ENCODE data around the gene ZMAT5. TPM values are rescaled to one million over a fixed set of nuclear protein-coding genes. Genes with fewer than 3 reads are reported as not detected.

Gene ZMAT5
- total RNA-seq, 2 donors from 2014 or later, result 11.9 to 14.3 TPM

- DNase-seq, result no peak
- no peaks in the 10 kb centered on the region for H3K9me3 ChIP-seq
- H3K4me1 ChIP-seq, result peaks cover 7% of the 10 kb centered on the region
- no peak overlapping the region for H3K4me3 ChIP-seq
- intact Hi-C loops (cut with DNase I), result no loop called here
- no peaks in the 10 kb centered on the region for H3K36me3 ChIP-seq
- H3K27me3 ChIP-seq, result no peaks in the 10 kb centered on the region
- no peak overlapping the region for H3K9ac ChIP-seq (ENCODE audit: low read depth in 2 of 2, low read length in 2 of 2)
- no peak for TF ChIP-seq CTCF (IDR thresholded peaks at IDR 0.05)
- H3K27ac ChIP-seq, result no peak overlapping the region
These were observed 35.6 kb downstream of the ZMAT5 start for GRCh38 chr22:29731058-29731850.

GRCh38 chr22:29729161-29729560 lies 37.6 kb downstream of the ZMAT5 start:
- no peak overlapping the region for H3K9ac ChIP-seq (ENCODE audit: low read depth in 2 of 2, low read length in 2 of 2)
- intact Hi-C loops (cut with DNase I), result no loop called here
- H3K4me3 ChIP-seq, result no peak overlapping the region
- no peaks in the 10 kb centered on the region for H3K36me3 ChIP-seq
- H3K9me3 ChIP-seq, result no peaks in the 10 kb centered on the region
- peaks cover 7% of the 10 kb centered on the region for H3K4me1 ChIP-seq
- no peak overlapping the region for H3K27ac ChIP-seq
- no peaks in the 10 kb centered on the region for H3K27me3 ChIP-seq
- no peak for DNase-seq
- TF ChIP-seq CTCF (IDR thresholded peaks at IDR 0.05), result no peak

- intact Hi-C loops (cut with DNase I), result no loop called here
- Histone ChIP-seq H3K4me1 (no peaks in the 10 kb centered on the region), H3K9me3 (no peaks in the 10 kb centered on the region), H3K36me3 (no peaks in the 10 kb centered on the region), H3K9ac (ENCODE audit: low read depth in 2 of 2, low read length in 2 of 2) (no peak overlapping the region), H3K27me3 (no peaks in the 10 kb centered on the region), H3K27ac (no peak overlapping the region), H3K4me3 (no peak overlapping the region)
- no peak for TF ChIP-seq CTCF (IDR thresholded peaks at IDR 0.05)
- peak; percentile 27 for DNase-seq
These were observed 39.7 kb downstream of the ZMAT5 start for GRCh38 chr22:29727131-29727523.

GRCh38 chr22:29726512-29727130 lies 40.2 kb downstream of the ZMAT5 start:
- Histone ChIP-seq H3K9me3 (no peaks in the 10 kb centered on the region), H3K4me1 (no peaks in the 10 kb centered on the region), H3K9ac (ENCODE audit: low read depth in 2 of 2, low read length in 2 of 2) (no peak overlapping the region), H3K27me3 (no peaks in the 10 kb centered on the region), H3K4me3 (no peak overlapping the region), H3K27ac (no peak overlapping the region), H3K36me3 (no peaks in the 10 kb centered on the region)
- intact Hi-C loops (cut with DNase I), result no loop called here
- TF ChIP-seq CTCF (IDR thresholded peaks at IDR 0.05), result no peak
- DNase-seq, result no peak

- no peak for DNase-seq
- intact Hi-C loops (cut with DNase I), result no loop called here
- Histone ChIP-seq H3K9me3 (no peaks in the 10 kb centered on the region), H3K4me1 (no peaks in the 10 kb centered on the region), H3K9ac (ENCODE audit: low read depth in 2 of 2, low read length in 2 of 2) (no peak overlapping the region), H3K4me3 (no peak overlapping the region), H3K27ac (no peak overlapping the region), H3K36me3 (no peaks in the 10 kb centered on the region), H3K27me3 (peaks cover 4% of the 10 kb centered on the region)
- TF ChIP-seq CTCF (IDR thresholded peaks at IDR 0.05), result no peak
These were observed 40.7 kb downstream of the ZMAT5 start for GRCh38 chr22:29726106-29726505.

All from colonic mucosa (tissue), 4 donors.